HG03469 (cell line): ENCODE measurements around the gene LENG1.

ENCODE experiments used
- ATAC-seq: cut with Tn5 transposase; IDR thresholded peaks from one replicate; pipeline ENCODE4 v1.9.1; 2021; ENCODE audit warnings: mild to moderate bottlenecking, moderate library complexity, moderate number of reproducible peaks; ENCODE audit not compliant: unreplicated experiment

LENG1 gene

DNA sequence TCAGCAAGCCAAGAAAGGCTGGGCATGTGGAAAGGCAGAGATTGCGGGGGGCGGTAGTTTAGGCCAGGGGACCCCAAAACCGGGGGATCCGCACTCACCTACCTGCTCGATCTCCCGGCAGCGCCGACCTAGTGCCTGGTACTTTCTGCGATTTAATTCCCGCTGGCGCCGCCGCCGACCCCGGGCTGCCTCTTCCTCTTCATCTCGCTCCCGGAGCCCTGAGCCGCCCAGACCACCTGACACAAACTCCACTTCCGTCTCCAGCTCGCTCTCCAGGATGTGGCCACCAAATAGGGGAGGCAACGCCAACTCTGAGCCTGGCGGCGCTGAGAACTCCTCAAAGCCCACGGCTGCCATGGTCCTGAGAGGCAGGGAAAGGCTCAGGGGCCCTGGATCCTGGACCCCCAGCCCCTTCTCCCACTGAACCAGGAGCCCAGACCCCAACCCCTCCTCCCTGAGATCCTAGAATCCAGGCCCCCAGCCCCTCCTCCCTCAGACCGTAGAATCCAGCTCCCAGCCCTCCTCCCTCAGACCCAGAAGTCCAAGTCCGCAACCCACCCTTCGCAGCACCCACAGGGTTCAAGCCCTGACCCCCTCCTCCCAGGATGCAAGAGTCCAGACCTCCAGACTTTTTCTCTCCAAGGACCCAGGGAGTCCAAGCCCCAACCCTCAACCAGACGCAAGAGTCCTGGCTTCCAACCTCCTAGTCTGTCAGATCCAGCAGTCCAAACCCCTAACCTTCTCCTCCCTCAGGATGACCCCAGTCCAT is 45.0 kb downstream of the LENG1 start:
- no peak for ATAC-seq

DNA sequence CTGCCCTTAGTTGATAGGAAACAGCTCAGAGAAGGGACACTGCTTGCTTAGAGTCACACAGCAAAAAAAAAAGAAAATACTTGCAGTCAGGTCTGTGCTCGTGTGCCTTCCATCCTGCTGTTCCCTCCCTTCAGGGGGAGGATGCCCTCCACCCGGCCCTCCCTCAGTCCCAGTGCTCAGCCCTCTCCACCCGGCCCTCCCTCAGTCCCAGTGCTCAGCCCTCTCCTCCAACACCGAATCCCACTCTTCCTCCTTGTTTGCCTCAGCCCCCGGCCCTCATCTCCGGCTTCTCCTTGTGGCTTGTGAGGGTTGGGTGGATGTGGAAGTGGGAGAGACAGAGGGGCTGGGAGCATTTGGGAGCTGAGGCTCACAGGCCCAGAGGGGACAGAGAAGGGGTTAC is 49.9 kb downstream of the LENG1 start:
- no peak for ATAC-seq

DNA sequence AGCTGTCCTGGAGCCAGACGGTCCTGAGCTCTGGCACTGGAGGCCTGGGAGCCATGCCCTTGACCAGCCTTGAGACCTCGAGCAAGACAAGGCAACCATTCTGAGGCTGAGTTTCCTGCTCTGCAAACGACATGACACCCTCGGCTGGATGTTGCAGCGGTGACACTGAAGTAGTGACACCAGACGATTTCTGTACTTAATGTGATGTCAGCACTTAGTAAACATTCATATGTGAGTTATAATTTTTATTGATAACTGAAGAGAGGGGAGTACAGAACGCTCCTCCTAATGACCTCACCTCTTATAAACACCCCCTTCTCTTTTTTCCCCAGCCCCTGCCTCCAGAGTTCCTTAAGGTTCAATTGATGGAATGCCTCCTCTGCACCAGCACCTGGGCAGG is 51.0 kb downstream of the LENG1 start:
- ATAC-seq, result no peak

DNA sequence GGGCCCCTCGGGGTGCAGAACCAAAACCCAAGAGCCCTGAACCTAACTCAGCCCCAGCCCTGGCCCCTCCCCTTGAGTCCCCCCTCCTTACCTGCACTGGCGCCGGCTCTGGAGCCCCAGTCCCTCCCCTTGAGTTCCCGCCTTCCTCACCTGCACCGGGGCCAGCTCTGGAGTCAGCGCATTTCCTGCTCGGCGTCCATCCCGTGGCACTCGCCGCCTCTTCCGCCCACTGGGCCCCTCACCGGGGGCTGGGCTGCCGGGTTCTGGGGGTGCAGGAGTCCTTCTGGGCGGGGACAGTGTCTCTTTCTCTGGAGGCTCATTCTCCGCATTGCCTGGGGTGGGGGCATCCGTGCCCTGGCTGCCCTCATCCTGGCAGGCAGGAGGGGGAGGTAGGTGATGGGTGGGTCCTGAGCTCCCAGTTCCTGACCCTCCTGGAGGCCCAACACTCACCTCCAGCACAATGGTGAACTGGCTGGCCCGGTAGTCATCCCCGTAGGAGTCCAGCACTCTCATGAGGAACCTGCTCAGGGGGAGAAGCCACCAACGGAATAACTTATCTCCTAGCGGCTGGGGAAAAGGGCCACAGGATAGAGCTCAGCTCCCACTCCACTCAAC is 51.5 kb downstream of the LENG1 start:
- ATAC-seq, result no peak

DNA sequence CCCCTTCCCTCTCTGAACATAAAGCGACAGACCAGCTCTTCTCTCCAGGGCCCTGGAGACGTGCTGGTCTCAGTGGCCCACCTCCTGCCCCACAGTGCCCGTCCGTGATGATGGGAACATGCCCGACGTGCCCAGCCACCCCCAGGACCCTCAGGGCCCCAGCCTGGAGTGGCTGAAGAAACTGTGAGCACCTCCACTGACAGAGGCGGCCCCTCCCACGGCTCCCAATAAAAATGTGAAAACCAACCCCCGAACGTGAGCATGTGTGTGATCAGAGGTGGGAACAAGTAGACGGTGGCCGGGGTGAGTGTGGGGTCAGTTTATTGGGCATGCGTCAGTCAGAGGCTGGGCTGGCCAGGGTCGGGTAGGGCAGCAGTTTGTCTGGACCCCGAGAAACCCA is 52.8 kb downstream of the LENG1 start:
- ATAC-seq, result no peak

DNA sequence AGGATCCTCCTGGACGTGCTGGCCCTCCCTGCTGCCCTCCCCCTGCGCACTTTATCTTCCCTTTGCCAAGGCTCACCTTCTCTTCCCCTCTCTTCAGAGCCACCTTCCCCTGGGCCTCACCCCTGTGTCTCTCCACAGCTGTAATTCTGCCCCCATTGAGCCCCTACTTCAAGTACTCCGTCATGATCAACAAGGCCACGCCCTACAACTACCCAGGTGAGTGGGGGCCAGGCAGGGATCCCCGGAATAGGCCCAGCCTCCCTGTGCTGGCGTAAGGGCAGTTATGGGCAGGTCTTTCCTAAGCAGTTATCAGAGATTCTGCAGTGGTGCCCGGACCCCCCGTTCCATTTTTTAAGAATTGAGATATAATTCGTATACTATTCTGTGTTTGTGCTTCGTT is 53.7 kb downstream of the LENG1 start:
- ATAC-seq, result no peak
